ENCODE measurements around the gene STK32B.
"Not testable (repeated sequence)": the region's sequence is repeated elsewhere in the genome, so short reads cannot be mapped to it uniquely, and the experiment has no call there.

Gene STK32B

DNA sequence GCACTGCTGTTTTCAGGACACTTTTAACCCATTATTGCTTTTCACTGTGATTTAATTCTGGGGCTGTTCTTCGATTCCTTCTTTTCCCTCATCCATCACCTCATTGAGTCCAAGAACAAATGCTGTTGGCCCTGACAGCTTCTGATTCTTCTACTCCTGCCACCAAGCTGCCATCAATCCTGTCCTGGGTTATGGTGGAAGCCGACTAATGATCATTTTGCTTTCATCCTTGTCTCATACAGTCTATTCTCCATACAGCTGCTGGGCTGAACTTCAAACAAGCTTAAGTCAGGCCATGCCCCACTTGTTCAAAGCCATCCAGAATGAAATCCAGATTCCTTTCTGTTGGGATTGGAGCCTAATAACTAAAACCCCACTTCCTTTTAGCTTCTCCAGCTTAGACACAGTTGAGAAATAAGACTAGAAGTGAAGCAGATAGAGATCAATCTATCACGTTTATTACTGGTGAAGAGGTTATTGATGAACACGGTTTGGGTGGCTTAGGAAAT lies 161.9 kb downstream of the STK32B start:
- DNase-seq = no peak

DNA sequence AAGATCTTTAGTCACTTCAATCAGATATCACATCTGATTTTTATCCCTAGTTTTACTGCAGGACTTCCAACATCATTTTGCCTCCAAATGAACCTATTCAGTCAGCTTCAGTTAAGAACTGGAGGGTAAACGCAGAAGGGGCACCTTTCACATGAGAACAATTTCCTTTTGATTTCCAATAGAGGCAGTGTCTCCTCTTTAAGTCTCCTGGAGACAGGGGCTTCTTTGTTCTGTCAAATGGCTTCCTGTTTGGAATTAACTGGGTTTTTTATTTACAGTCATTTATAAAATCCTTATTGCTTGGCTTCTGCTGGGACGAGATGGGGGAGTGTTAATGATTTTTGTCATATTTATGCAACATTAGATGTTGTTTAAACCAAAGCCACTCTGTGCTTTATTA lies 164.0 kb downstream of the STK32B start:
- no peak for DNase-seq

DNA sequence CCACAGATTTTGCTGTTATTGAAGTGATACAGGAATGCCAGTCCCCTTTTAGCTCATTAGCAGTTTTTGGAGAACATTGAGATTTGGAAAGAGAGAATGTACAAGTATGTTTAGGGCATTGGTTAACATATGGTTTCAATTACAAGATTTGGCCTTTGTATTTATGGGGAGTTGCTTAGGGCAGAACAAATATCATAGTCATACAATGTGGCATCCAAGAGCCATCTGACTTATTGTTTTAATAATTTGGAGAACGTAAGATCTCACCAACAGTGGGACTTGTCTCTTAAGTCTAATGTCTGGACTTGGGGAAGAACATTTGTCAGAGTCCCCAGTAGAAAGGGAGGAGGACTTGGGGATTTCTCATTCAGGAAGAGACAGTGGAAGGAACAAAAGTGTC lies 166.1 kb downstream of the STK32B start:
- no peak for DNase-seq

DNA sequence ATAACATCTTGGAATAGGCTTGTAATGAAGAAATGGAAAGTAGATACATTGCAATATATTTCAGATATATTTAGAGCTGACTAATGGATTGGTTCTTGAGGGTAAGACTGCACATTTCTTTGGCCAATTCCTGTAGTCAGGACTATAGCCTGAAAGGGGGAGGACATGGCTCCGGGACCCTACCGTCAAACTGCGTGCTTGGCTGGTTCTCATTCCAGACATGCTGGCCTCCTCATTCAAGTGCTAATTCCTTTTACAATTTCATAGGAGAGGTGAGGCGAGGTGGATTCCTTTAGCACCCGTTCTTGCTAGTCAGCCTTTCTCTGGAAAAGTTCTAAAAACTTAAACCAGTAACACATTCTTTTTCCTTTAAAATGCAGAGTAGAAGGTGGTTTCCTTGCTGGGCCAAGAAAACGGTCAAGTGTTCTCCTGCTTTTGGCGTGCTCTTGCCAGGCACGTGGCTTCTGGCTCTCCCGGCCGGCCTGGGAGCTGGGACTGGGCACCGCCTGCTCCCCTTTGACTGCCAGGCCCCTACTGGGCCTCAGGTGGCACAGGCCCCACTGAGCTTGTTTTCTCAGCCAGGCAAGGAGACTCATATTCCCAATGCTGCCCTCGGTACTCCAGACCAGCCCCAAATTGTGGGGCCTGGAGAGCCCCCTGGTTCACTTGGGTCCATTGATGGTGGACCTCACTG lies 167.2 kb downstream of the STK32B start:
- no peak for DNase-seq

DNA sequence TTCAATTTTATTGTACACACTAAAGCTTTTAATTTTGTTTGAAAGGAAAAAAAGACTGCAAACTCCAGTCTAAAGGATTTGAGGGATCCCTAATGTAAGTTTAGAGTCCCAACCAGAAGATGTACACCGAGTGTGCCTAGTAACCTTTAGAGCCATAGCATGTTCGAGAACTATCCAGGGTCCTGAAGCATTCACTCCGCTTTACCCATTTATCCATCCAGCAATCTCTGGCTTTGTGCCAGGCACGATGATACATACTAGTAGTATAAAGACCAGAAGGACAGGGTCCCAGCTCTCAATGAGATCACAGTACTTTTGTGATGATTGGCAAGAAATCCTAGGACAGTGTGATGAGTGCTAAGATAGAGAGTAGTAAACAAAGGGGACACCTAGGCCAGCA lies 168.7 kb downstream of the STK32B start:
- no peak for DNase-seq

DNA sequence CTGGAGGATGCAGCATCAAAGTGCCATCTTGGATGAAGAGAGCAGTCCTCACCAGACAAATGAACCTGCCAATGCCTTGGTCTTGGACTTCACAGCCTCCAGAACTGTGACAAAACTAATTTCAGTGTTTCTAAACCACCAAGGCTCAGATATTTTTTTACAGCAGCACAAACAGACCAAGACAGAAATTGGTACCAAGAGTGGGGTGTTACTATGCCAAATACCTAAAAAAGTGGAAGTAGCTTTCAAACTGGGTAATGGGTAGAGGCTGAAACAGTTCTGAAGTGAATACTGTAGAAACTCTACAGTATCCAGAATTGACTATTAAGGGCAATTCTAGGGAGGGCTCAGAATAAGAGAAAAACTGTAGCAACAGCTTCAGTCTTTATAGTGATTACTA lies 170.8 kb downstream of the STK32B start:
- DNase-seq = no peak

DNA sequence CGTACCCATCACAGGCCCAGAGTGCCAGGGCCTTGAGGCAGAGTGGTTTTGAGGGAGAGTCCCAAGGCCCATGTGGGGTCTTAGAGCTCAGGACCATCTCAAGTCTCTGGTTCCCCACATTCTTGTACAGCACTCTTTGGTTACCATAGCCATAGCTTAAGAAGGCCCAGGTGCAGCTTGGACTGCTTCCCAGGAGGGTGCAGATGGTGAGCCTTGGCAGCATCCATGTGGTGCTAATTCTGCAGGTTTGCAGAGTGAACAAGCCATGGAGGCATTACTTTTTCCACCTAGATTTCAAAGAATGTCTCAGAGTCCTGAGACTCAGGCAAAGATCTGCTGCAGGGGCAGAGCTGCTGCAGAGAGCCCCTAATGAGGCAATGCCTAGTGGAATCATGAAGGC lies 171.7 kb downstream of the STK32B start:
- no peak for DNase-seq

DNA sequence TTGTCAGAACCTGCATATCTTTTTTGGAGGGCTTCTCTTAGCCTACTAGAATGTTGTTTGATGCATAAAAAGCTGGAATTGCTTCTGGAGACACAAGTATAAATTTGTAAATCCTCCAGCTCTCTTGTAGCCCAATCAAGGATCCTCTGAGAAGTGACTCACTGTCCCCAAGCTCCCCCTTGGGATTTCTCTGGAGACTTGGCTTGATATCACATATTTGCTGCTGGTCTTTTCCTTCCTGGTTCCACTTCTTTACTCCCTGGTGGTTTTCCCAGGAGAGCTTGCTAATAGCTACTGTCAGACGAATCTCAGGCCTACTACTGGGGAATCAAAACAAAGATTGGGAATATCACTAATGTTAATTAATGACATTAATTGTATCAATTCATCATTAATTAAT lies 173.1 kb downstream of the STK32B start:
- DNase-seq = no peak

DNA sequence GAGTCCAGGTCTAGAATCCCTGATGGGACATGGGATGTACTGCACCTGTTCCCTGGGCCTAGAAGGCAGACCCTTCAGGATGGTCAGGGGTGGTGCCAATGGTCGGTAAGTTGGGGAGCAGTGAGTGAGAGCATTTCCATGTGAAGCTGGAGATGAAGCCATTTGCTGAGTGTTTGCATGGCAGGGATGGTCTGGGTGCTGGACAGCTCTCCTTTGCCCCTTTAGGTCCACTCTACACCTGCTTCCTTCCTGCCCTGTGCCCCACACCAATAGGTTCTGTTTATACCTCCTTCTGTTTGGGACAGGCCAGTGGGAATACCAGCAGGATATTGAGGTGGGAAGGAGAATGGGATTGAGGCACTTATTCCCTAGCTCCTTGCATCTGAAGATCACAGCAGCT lies 181.3 kb downstream of the STK32B start:
- DNase-seq = no peak

DNA sequence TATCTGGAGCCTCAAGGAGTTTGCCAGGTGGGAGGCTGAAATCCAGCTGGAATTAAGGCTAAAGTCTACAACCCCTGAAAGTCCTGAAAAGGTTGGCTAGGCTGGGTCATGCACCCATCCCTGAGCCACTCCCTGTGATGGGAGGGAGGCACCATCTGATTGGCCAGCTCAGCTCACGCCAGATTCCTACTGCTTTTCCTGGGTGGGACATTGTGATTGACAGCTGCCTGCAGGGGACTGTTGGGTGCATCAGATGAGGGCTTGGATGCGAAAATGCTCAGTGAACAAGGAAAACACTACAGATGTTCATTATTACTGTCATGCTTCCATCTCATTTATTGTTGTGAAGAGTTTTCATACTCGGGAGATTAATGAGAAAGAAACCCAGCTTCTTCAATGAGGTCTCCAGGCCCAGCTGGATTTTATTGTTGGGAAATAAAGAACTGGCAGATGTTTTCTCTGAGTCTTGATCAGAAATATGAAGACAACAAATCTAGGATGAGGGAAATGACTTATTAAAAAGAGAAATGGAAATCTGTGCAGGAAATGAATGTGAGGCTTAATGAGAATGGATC lies 185.9 kb downstream of the STK32B start:
- DNase-seq = no peak

DNA sequence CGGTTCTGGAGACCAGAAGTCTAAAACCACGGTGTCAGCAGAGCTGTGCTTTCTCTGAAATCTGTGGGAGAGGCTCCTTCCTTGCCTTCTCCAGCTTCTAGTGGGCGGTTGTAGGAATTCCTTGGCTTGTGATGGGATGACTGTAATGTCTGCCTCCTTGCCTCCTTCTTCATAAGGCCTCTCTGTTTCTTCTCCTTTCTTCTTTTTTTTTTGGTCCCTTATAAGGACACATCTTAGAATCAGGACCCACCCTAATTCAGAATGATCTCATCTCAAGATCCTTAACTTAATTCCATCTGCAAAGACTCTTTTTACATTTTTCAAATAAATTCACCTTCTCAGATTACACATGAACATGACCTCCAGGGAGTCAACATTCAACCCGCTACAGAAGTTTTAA lies 186.9 kb downstream of the STK32B start:
- DNase-seq = no peak

DNA sequence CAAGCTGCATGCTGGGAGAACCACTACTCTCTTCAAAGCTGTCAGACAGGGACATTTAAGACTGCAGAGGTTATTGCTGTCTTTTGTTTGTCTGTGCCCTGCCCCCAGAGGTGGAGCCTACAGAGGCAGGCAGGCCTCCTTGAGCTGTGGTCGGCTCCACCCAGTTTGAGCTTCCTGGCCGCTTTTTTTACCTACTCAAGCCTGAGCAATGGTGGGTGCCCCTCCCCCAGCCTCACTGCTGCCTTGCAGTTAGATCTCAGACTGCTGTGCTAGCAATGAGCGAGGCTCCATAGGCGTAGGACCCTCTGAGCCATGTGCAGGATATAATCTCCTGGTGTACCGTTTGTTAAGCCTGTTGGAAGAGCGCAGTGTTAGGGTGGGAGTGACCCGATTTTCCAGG lies 195.8 kb downstream of the STK32B start:
- DNase-seq = not testable (repeated sequence)

DNA sequence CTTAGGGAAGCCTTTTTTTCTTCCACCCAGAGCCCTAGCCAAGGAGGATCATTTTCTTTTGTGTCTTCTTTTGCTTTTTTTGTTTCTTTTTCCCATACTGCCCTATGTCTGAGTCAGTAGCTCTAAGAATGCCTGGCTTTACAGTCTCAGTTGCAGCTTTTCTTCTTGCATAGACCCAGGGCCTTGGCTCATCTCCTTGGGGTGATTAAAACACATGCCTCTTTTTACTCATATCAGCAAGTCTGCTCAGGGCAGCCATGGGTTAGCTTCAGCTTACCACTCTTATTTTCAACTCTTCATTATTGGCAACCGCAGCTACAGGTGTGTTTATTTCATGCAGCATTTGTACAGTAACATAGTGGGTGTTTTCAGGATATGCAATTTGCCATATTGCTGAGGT lies 196.5 kb downstream of the STK32B start:
- no peak for DNase-seq

DNA sequence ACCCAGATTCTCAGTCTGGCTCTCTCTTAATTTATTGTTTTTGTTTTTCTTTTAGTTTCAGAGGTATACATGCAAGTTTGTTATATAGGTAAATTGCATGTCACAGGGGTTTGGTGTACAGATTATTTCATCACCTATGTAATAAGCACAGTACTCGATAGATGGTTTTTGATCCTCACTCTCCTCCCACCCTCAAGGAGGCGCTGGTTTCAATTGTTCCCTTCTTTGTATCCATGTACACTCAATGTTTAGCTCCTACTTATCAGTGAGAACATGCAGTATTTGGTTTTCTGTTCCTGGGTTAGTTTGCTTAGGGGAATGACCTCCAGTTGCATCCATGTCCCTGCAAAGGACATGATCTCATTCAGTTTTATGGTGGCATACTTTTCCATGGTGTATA lies 198.4 kb downstream of the STK32B start:
- DNase-seq = no peak

DNA sequence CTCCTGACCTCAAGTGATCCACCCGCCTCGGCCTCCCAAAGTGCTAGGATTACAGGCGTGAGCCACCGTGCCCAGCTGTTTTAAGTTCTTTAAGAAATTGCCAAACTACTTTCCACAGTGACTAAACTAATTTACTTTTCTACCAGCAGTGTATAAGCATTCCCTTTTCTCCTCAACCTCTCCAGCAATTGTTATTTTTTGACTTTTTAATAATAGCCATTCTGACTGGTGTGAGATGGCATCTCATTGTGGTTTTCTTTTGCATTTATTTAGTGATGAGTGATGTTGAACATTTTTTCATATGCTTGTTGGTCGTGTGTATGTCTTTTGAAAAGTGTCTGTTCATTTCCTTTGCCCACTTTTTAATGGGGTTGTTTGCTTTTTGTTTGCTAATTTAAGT lies 199.3 kb downstream of the STK32B start:
- not testable (repeated sequence) for DNase-seq

DNA sequence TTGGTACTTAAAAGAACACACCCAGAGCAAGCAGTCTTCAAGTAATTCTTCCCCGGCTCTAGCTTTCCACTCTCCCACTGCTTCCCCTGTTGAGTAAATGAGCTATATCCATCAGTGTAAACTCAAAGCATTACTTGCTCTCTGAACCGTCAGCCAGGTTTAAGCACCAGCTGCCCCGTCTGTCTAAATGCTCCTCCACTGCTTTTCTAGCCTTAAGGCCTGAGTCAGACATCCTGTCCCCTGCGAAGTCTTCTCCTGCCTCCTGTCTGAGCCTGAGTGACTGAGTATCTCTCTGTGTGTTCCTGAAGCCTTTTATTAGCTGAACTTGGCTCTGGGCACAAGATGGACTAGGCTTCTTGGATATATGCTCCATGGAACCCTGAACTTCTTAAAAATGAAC lies 205.1 kb downstream of the STK32B start:
- DNase-seq = no peak

DNA sequence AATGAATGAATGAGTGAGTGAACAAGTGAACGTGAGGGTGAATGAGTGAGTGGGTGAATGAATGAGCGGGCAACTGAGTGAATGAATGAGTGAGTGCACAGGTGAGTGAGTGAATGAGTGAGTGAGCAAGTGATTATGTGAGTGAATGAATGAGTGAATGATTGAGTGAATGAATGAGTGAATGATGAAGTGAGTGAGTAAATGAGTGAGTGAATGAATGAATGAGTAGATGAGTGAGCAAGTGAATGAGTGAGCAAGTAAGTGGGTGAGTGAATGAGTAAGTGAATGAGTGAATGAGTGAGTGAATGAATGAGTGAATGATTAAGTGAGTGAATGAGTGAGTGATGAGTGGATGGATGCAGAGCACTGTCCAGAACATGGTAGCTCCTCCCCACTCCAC lies 205.8 kb downstream of the STK32B start:
- DNase-seq = no peak

DNA sequence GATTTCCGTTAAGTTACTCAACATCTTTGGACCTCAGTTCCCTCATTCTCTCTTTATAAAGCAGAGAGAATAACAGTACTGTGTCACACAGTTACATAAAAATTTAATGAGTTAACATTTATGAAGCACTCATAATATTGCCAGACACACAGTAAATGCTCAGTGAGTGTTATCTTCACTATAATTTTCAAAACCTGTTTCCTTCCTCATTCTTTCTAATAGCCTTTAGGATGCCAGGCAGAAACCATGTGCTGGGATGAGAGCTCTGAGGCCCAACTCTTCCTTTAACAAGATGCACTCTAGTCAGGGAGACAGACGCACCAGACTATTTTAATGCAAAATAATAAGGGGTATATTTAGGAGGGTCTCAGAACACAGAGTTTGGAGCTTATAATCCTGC lies 208.2 kb downstream of the STK32B start:
- no peak for DNase-seq

DNA sequence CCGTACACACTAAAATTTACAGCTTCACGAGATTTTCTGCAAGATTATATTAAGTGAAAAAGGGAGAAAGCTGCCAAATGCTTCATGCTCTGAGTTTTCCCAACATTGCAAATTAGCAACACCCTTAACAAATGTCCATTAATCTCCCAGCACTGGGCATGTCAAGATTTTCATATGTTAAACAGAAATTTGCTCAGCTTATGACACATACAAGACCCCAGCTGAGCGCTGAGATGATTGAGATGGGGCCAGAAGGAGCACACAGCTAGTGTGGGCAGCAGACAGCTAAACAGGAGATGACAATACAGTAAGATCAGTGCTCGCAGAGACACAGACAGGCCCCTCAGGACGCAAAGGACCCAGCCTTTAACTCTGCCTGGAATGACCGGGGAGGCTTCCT lies 208.8 kb downstream of the STK32B start:
- DNase-seq = no peak

DNA sequence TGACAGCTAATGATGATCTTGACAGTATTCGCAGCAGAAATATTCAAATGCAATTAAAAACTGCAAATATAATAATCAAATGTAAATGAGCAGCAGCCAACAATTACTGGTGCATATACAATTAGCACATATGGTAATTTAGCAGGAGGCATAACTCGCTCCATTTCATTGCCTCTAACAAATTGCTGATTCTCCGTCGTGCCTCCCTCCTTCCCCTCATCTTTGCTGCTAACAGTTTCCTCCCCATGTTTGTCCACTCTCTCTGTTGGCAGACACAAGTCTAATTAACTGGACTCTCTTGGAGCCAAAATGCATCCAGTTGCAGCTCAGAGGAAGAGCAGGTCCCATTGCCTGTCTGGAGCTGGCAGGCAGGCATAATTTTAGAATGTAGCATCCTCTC lies 210.6 kb downstream of the STK32B start:
- DNase-seq = no peak

DNA sequence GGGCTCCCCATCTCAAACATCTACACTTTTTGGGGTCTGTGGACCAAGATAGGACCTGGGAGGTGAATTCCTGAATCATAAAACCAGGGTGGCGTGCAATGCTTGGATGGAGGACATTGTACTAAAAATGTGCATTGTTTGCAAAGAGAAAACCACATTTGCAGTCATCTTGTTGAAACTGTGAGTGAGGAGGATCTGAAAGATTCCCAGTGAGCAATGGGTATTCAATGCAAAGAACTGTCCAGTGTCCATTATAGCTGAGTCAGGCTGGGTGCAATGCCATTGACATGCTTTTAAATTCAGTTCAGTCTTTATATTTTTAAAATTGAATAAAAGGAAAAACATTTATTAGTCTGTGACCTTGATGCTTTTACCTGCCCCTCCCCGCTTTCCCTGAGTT lies 215.7 kb downstream of the STK32B start:
- no peak for DNase-seq

DNA sequence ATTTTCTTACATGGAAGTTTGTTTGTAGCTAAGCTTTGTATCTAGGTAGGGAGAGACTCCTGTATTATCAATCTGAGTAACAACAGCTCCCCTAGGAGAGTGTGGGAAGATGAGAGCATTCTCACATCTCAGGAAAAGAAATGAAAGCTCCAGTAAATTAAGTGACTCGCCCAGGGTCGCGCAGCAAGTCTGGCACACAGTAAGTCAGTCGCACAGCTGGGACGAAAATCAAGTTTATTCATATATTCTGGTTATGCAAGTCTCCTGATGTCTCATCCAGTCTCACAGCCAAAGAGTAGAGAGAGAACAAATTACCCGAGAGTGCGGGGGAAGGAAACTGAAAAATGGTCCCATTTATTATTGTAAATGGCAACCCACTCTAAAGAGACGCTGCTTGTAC lies 216.1 kb downstream of the STK32B start:
- no peak for DNase-seq

DNA sequence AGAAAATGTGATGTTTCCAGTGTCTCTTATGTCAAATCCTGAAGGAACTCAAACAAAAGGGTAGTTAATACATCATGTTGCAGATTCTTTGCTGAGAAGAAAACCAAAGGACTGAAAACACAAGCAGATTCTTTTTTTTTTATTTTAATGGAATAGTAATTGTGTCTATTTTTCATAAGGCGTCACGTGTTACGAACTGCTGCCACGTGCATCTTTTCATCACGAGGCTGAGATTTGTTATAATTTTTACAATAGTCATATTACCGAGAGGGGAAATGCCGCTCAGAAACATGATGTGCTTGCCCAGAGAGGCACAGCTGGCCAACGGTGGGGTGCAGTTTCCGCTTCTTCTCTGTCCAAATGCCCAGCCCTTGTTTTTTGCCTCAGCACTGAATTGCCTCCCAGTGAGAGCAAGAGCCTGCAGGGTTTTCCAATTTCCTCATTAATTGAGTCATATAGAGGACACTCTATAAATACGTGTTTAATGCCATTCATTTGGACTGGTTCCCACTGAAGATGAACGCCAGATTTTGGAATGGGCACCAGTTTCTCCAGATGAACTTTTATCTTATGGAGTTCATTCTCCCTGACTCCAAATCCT lies 225.3 kb downstream of the STK32B start:
- DNase-seq = no peak

DNA sequence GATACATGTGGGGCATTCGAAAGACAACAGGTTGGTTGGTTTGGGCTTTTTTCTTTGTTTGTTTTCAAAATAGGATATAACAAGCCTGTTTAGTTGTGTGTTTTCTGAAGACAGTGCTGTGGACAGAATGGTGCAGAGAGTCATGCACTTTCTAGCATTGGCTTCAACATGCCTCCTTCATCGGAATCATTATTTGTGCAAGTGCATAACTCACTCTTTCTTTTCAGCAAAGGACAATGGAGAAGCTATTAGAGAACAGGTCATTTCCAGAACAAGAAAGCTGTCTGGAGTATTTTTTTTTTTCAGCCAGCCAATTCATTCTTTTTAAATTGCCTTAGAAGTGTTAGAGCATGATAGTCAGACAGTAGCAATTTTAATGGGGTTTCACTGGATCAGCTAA lies 225.8 kb downstream of the STK32B start:
- DNase-seq = no peak

DNA sequence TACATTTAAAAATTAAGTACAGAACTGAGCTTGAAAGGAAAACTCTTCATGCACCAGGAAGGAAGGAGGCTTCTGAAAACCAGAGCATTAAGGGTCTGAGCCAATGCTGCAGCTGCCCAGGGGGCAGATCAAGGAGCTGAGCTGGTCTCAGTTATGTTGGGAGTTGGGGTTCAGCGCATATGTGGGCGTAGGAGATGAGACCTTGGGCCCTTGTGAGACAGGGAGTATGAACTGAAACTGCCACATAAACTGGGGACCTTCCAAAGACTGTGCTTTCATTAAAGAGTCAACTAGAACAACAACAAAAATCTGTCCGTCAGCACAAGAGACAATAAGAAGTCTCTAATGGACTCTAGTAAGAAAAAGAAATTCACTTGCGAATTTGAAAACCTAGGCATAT lies 226.9 kb downstream of the STK32B start:
- no peak for DNase-seq
